ENCODE results near the gene CHID1. TPM values are rescaled to one million over a fixed set of nuclear protein-coding genes. Genes with fewer than 3 reads are reported as not detected.

Gene CHID1
- total RNA-seq = 131 and 209 TPM in 2 replicates

DNA sequence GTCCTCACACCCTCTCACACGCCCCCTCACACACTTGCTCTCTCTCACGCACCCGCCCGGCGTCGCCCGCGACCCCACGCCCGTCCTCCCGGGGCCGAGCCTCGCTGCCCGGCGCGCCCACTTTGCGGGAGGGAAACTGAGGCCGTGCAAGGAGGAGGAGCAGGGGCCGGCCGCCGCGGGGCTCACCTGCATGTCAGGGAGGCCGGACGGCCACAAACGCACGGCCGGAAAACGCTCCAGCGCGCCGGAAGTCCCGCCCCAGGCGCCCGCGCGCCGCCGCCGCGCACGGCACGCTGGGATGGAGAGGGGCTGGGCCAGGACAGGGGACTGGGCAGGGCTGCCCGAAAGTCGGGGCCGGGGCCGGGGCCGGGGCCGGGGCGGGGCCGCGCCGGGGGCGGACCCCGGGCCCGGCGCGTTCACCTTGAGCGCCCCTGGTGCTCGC, at the start of gene CHID1:
Gene CHID1 (minus strand): TSS at position 222 of the 442 bp plus-strand sequence. CDS start 5,994 bp downstream, outside the sequence.

DNA sequence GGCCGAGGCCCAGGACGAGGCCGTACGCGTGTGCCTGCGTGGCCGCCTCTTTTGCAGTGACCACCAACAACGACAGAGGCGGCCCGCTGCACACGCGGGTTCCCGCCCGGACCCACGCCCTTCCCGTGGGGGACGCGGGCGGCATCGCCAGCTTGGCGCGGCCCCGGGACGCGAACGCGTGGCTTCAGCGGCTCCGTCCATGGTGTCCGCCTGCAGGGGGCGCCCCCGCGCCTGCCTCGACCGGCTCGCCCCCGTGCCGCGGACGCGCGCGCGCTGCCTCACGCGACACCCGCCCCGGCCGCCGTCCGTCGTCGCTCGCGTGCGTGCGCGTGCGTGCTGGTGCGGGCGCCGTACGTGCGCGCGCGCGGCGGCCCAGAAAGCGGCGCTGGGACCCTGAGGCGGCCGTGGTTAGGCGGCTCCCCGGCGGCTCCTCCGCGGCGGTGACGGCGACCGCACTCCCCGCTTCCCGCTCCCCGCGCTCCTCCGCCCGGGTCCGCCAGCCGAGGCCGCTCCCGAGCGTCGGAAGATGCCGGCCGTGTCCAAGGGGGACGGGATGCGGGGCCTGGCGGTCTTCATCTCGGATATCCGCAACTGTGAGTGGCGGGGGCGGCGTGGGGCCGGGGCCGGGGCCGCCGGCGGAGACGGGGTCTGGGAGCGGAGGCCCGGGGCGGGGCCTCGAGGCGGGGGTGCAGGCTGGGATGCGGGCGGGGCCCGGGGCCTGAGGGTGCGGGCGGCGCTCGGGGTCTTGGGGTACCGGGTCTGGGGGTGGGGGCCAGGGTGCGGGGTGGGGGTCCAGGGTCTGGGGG, 15.1 kb upstream of the CHID1 start, which contains the start of gene AP2A2:
Gene AP2A2 (plus strand): TSS at position 375 of the 806 bp plus-strand sequence. CDS start 152 bp downstream, at position 527.

DNA sequence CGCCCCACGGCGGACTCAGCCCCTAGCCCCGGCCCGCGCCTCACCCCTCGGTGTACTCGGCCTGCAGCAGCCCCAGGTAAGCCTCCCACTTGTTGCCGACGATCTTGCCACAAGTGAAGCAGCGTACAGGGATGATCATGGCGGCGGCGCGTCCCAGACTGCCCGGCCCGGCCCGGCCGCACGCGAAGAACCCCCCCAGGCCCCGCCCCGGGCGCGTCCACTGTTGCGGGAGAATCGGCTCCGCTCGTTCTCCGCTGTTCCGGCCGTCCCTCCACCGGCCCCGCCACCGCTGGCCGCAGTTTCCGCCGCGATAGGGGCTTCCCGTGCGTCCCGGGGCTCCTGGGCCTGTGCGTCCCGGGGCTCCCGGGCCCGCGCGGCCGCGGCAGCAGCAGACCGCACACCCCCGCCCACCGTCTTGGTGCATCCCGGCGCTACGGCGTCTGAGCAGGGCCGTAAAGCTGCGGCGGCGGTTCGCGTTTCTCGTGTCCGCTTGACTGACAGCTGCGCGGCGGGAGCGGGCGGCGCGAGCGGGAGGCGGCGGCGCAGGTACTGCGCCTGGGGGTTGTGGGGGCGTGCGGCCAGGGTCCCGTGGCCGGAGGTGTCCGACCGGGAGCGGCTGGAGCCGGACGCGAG, 68.1 kb downstream of the CHID1 start, which contains the start of the genes POLR2L and TSPAN4:
Gene POLR2L (minus strand): TSS at position 160 of the 633 bp plus-strand sequence. CDS start 21 bp downstream, at position 139.
Gene TSPAN4 (plus strand): TSS at position 483 of the 633 bp plus-strand sequence. CDS start 7,453 bp downstream, outside the sequence.

DNA sequence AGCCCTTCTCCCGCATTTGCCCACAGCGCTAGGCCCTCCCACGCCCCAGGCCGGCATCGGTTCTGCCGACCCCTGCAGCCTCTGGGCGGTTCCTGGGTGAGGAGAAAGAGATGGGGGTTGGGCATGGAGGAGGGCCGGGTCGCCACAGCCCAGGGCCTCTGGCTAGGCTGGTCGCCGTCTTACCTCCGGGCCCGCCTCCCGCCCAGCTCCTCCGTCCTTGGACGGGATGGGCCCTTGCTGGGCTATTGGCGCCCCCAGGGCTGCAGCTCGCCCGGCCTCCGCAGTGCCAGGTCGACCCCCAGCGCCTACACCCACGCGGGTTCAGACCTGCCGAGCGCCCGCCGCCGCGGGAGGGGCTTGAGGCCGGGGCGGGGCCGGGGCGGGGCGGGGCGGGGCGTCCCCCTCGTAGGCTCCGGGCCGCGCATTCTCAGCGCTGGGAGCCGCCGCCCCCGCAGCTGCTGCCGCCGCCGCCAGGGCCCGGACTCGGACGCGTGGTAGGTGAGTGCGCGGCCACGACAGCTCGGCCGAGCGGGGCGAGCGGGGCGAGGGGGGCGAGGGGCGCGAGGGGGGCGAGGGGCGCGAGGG, 78.0 kb downstream of the CHID1 start, which contains the start of gene CD151:
Gene CD151 (plus strand): TSS at position 424 of the 585 bp plus-strand sequence. CDS start 3,118 bp downstream, outside the sequence.

DNA sequence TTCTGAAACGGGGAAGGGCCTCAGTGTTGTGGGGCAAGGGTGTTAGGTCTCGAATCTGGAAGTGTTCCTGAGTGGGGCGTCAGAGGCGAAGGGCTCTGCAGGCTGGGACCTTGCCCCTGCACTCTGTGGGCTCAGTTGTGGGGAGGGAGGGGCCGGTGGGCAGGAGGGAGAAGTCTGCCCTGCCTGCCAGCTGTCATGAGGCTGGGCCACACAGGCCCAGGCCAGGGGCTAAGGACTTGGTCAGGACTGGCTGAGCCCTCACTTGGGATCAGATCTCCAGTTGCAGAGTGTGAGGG, 82.8 kb downstream of the CHID1 start, which contains the start of gene CRACR2B:
Gene CRACR2B (plus strand): TSS at position 23 of the 296 bp plus-strand sequence. CDS start 689 bp downstream, outside the sequence.

DNA sequence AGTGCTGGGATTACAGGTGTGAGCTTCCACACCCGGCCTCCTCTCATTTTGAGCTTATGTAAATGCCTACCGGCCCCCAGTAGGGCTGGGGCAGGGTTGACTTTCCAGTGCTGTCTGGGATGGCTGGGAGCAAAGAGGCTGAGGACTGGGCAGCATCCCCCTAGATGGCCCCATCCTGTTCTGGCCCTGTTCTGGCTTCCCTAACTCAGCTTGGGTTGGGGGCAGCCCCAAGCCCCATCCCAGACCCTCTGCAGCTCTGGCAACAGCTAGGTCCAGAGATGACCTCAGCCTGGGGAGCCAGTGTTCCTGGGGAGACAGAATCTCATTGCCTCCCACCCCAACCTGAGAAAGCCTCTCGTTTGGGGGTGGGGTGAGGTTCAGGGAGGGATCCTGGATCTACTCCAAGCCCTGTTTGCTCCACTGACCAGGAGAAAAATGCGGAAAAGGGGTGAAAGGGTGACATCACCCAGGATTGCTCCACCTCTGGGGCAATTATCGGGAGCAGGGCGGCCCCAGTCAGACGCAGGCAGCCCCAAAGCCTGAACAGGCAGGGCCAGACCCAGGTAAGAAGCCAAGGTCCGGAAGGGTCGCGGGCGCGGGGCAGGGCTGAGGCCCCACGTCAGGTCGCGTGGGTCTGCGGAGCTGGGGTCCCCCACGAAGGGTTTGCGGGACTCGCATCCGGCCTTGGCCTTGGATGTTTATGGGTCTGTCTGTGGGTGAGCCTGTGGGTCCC, 92.0 kb downstream of the CHID1 start, which contains the start of gene PNPLA2:
Gene PNPLA2 (plus strand): TSS at position 519 of the 733 bp plus-strand sequence. CDS start 805 bp downstream, outside the sequence.

Other genes with a start within 250 kb of the CHID1 start
- gene DEAF1, start 215.6 kb downstream of the CHID1 start, total RNA-seq = 21.5 and 33.3 TPM in 2 replicates
- gene TMEM80, start 215.0 kb downstream of the CHID1 start, total RNA-seq = 12.5 and 63.3 TPM in 2 replicates
- gene EPS8L2, start 204.6 kb downstream of the CHID1 start, total RNA-seq = 17.9 and 20.8 TPM in 2 replicates
- 172 and 222 TPM in 2 replicates for gene TALDO1, start 163.3 kb downstream of the CHID1 start, total RNA-seq
- 15.1 and 24.4 TPM in 2 replicates for gene GATD1, start 133.3 kb downstream of the CHID1 start, total RNA-seq
- gene CEND1, start 120.7 kb downstream of the CHID1 start, total RNA-seq = 2.2 and 3.8 TPM in 2 replicates
- 9.7 and 14.5 TPM in 2 replicates for gene SLC25A22, start 112.5 kb downstream of the CHID1 start, total RNA-seq
- 13.7 and 27.5 TPM in 2 replicates for gene PIDD1, start 105.6 kb downstream of the CHID1 start, total RNA-seq
- 326 and 769 TPM in 2 replicates for gene RPLP2, start 100.8 kb downstream of the CHID1 start, total RNA-seq
- 16.7 and 39.5 TPM in 2 replicates for gene PNPLA2, start 91.9 kb downstream of the CHID1 start, total RNA-seq
- gene CRACR2B, start 82.9 kb downstream of the CHID1 start, total RNA-seq = 1.2 and 1.8 TPM in 2 replicates
- gene CD151, start 77.9 kb downstream of the CHID1 start, total RNA-seq = 224 and 544 TPM in 2 replicates
- 72.8 and 124 TPM in 2 replicates for gene POLR2L, start 68.3 kb downstream of the CHID1 start, total RNA-seq
- gene TSPAN4, start 68.0 kb downstream of the CHID1 start, total RNA-seq = 170 and 176 TPM in 2 replicates
- 40.6 and 42.7 TPM in 2 replicates for gene AP2A2, start 15.1 kb upstream of the CHID1 start, total RNA-seq
- not detected in 2 replicates for gene MUC6, start 125.9 kb upstream of the CHID1 start, total RNA-seq
- gene MUC2, start 164.1 kb upstream of the CHID1 start, total RNA-seq = not detected in 2 replicates
- not detected in 2 replicates for gene MUC5AC, start 247.1 kb upstream of the CHID1 start, total RNA-seq